AG04449 (cell line): ENCODE measurements around the gene IQCE.

ENCODE experiments used
- CTCF ChIA-PET: fragments of 350-600 bp; formaldehyde crosslinking; extraction: SDS; loops from one replicate; lab custom pipeline; 2021; ENCODE audit warnings: antibody characterized with exemption; lab: Yijun Ruan, JAX
- POLR2A ChIA-PET: fragments of 400-600, 350-600 bp; formaldehyde crosslinking; extraction: SDS; loops from one replicate; lab custom pipeline; 2020; ENCODE audit warnings: antibody characterized with exemption, inconsistent platforms; lab: Yijun Ruan, JAX
- DNase-seq: peaks from one replicate; pipeline ENCODE4 v3.0.0-alpha.2; 2010; ENCODE audit warnings: low read depth, low spot score
- H3K4me3 ChIP-seq: 2 replicates; pipeline ENCODE4 v1.5.1; 2011; ENCODE audit warnings: low read depth, mild to moderate bottlenecking, control low read depth, low read length
- TF ChIP-seq, protein P1 (sequence below): IDR thresholded peaks from one replicate; pipeline ENCODE4 v1.5.1; 2011; ENCODE audit warnings: mild to moderate bottlenecking, moderate library complexity, low read length, control low read depth, inconsistent platforms; ENCODE audit not compliant: insufficient read depth; ENCODE audit errors: missing control alignments

IQCE gene

DNA sequence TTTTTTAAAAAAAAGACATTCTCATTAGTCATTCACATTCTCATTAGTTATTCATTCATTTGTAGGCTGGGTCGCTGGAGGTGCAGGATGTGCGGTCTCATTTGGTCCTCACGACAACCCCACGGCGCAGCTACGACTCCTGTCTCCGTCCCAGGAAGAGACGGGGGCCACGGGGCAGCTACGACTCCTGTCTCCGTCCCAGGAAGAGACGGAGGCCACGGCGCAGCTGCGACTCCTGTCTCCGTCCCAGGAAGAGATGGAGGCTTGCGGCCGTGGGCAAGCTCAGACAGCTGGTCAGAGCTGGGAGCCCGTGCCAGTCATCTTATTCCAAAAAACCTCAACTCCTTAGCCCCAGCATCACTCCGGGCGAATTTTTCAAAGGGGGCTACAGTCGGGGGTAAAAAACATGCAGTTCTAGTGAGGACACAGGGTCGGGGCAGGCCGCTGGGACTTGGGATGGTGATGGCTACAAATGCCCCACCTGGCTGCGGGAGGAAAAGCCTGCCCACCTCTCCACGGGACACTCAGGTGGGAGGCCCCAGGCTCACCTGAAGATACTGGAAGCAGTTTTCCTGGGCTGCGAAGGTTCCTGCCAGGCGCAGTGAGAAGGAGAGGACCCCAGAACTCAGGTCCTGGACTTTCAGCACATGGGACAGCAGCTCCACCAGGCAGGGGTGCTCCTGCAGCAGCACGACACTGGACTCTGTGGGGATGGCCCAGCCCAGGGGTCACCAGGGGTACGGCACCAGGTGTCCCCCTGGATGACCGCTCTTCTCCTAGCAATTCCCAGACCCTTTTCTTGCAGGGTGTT lies 11.8 kb upstream of the IQCE start:
- TF ChIP-seq, protein P1, sequence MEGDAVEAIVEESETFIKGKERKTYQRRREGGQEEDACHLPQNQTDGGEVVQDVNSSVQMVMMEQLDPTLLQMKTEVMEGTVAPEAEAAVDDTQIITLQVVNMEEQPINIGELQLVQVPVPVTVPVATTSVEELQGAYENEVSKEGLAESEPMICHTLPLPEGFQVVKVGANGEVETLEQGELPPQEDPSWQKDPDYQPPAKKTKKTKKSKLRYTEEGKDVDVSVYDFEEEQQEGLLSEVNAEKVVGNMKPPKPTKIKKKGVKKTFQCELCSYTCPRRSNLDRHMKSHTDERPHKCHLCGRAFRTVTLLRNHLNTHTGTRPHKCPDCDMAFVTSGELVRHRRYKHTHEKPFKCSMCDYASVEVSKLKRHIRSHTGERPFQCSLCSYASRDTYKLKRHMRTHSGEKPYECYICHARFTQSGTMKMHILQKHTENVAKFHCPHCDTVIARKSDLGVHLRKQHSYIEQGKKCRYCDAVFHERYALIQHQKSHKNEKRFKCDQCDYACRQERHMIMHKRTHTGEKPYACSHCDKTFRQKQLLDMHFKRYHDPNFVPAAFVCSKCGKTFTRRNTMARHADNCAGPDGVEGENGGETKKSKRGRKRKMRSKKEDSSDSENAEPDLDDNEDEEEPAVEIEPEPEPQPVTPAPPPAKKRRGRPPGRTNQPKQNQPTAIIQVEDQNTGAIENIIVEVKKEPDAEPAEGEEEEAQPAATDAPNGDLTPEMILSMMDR = no peak
- no peak overlapping the region for H3K4me3 ChIP-seq
- ChIA-PET POLR2A (no interaction called here), CTCF (interaction anchor here (1.5 kb wide), 1 partner anchor 96 kb away, joined by 3 read pairs; no protein-coding TSS in a partner anchor)
- DNase-seq = no peak

DNA sequence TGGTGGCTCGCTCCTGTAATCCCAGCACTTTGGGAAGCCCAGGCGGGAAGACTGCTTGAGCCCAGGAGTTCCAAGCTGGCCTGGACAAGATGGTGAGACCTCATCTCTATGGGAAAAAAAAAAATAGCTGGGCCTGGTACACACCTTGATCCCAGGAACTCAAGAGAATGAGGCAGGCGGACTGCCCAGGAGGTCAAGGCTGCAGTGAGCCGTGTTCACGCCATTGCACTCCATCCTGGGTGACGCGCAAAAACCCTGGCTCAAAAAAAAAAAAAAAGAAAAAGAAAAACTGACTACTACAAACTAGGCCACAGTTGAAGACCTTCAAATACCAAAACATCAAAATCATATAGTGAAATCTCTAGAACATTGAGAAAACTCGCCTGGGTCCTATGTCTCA lies 7.4 kb upstream of the IQCE start:
- TF ChIP-seq, protein P1 = no peak
- DNase-seq = no peak
- H3K4me3 ChIP-seq = no peak overlapping the region
- POLR2A ChIA-PET = interaction anchor here (0.9 kb wide), 1 partner anchor 25 kb away, joined by 3 read pairs; no protein-coding TSS in a partner anchor
- CTCF ChIA-PET = interaction anchor here (0.7 to 1.1 kb wide), 3 partner anchors 16 to 130 kb away, joined by 3 to 4 read pairs (median 4); no protein-coding TSS in a partner anchor

DNA sequence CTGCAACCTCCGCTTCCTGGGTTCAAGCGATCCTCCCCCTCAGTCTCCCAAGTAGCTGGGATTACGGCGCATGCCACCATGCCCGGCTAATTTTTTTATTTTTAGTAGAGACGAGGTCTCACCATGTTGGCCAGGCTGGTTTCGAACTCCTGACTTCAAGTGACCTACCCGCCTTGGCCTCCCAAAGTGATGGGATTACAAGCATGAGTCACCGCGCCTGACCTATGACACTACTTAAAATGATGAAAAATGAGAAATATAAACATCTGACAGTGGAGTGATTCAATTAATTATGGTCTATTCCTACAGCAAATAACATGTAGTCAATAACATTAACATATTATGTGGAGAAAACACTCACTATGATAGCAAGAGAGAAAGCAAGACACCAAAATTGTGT lies 5.7 kb upstream of the IQCE start:
- ChIA-PET CTCF (interaction anchor here (1.6 to 1.9 kb wide), 3 partner anchors 10 to 102 kb away, joined by 4 to 5 read pairs (median 4); no protein-coding TSS in a partner anchor), POLR2A (no interaction called here)
- DNase-seq = no peak
- H3K4me3 ChIP-seq = no peak overlapping the region
- TF ChIP-seq, protein P1 = no peak

DNA sequence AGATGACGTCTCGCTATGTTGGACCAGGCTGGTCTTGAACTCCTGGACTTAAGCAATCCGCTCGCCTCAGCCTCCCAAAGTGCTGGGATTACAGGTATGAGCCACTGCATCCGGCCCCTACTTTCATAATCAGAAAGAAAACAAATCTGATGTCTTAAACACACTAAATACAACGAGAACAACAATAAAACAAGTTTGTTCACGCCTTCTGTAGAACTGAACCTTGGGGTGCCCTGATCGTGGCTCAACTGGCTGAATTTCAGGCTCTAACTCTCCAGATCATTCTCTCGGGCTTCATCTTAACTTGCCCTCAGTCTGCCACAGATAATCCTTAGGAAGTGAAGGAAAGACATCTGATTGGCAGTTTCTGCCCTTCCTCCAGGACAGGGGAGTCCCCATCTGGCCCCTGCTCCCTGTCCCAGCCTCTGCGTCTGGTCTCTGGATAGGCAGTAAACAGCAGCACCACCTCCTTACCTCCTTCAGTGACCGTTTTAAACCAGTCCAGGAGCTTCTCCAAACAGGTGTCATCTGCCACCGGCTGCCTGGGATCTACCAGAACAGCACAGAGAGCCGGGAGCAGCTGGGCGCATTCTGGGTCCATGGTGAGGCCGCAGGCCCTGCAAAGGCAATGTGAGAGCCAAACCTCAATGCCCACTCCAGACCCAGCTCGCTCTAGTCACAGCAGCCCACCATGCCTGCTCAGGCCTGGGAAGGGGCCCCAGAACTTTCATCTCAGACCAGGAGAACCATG lies 4.8 kb upstream of the IQCE start:
- POLR2A ChIA-PET = no interaction called here
- TF ChIP-seq, protein P1 = no peak
- DNase-seq = no peak
- peak overlapping the region; percentile 74 for H3K4me3 ChIP-seq
- CTCF ChIA-PET = interaction anchor here (1.6 to 1.9 kb wide), 3 partner anchors 10 to 103 kb away, joined by 4 to 5 read pairs (median 4); no protein-coding TSS in a partner anchor

DNA sequence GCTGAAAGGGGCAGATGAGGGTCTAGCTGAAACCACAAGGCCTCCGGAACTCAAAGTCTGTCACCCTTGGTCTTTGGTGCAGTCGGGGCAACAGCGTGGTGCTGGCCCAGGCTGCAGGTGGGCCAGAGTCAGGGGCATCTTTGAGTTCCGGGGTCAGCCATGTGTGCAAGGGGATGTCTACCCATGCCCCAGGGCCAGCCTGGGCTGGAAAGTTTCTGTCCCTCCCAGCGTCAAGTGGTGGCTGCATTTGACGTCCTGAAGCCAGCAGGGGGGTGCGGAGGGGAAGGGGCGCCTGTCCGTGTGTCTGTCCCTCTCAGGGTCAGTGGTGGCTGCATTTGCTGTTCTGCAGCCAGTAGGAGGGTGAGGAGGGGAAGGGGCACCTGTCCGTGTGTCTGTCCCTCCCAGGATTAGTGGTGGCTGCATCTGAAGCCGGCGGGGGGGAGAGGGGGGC lies 4.1 kb upstream of the IQCE start:
- DNase-seq = no peak
- TF ChIP-seq, protein P1 = no peak
- CTCF ChIA-PET = interaction anchor here (1.6 to 1.9 kb wide), 2 partner anchors 77 to 103 kb away, joined by 4 read pairs; no protein-coding TSS in a partner anchor
- H3K4me3 ChIP-seq = peak overlapping the region; percentile 74
- POLR2A ChIA-PET = no interaction called here
